ENCODE results near the gene STAG2. TPM values are rescaled to one million over a fixed set of nuclear protein-coding genes. Genes with fewer than 3 reads are reported as not detected.

The STAG2 gene
- total RNA-seq, 1 donor from 2014 or later = 142 TPM

GRCh38 chrX:123975180-123975579 is 13.7 kb downstream of the STAG2 start:
- no peak for DNase-seq

GRCh38 chrX:123976706-123977316 is 15.3 kb downstream of the STAG2 start:
- no peak for DNase-seq

- no peak for DNase-seq
Observed at GRCh38 chrX:123983240-123983639, 21.7 kb downstream of the STAG2 start.

- no peak for DNase-seq
Observed at GRCh38 chrX:123986377-123986776, 24.9 kb downstream of the STAG2 start.

- DNase-seq = no peak
Observed at GRCh38 chrX:123988423-123989111, 27.1 kb downstream of the STAG2 start.

GRCh38 chrX:123989235-123989634 is 27.7 kb downstream of the STAG2 start:
- no peak for DNase-seq

GRCh38 chrX:123990169-123990568 is 28.7 kb downstream of the STAG2 start:
- DNase-seq = no peak

GRCh38 chrX:123990602-123991001 is 29.1 kb downstream of the STAG2 start:
- DNase-seq = no peak

GRCh38 chrX:123993326-123993725 is 31.8 kb downstream of the STAG2 start:
- DNase-seq = no peak

- DNase-seq = no peak
Observed at GRCh38 chrX:123993904-123994635, 32.6 kb downstream of the STAG2 start.

- no peak for DNase-seq
Observed at GRCh38 chrX:123994730-123995129, 33.2 kb downstream of the STAG2 start.

GRCh38 chrX:124001581-124001980 is 40.1 kb downstream of the STAG2 start:
- DNase-seq = no peak

- DNase-seq = no peak
Observed at GRCh38 chrX:124005228-124005627, 43.7 kb downstream of the STAG2 start.

- DNase-seq = no peak
Observed at GRCh38 chrX:124010157-124010556, 48.7 kb downstream of the STAG2 start.

- no peak for DNase-seq
Observed at GRCh38 chrX:124010566-124010965, 49.1 kb downstream of the STAG2 start.

GRCh38 chrX:124015721-124016120 is 54.2 kb downstream of the STAG2 start:
- DNase-seq = no peak

GRCh38 chrX:124016825-124017224 is 55.3 kb downstream of the STAG2 start:
- DNase-seq = no peak

- DNase-seq = no peak
Observed at GRCh38 chrX:124018023-124018422, 56.5 kb downstream of the STAG2 start.

GRCh38 chrX:124023838-124024238 is 62.3 kb downstream of the STAG2 start:
- DNase-seq = no peak

GRCh38 chrX:124026529-124026928 is 65.0 kb downstream of the STAG2 start:
- no peak for DNase-seq

GRCh38 chrX:124028182-124028581 is 66.7 kb downstream of the STAG2 start:
- DNase-seq = no peak

- DNase-seq = no peak
Observed at GRCh38 chrX:124030520-124030919, 69.0 kb downstream of the STAG2 start.

- no peak for DNase-seq
Observed at GRCh38 chrX:124033821-124034220, 72.3 kb downstream of the STAG2 start.

- no peak for DNase-seq
Observed at GRCh38 chrX:124035657-124036056, 74.2 kb downstream of the STAG2 start.
